IMR-90 (cell line): ENCODE results near the gene ZNF608. TPM values are rescaled to one million over a fixed set of nuclear protein-coding genes. Genes with fewer than 3 reads are reported as not detected.

Experiments used
- ATAC-seq: fragments of 200-7000 bp; cut with Tn5 transposase; 2 replicates; pipeline ENCODE4 v1.9.1; 2020; ENCODE audit warnings: low read depth, mild to moderate bottlenecking, moderate library complexity
- BruUV-seq: library from RNA; stranded (reverse); fragments of 400-500 nt; replicated peaks from 2 replicates; lab custom pipeline; 2021; lab: Mats Ljungman, UMichigan
- CTCF ChIA-PET: fragments of 300-600 bp; formaldehyde crosslinking; extraction: SDS; loops from one replicate; lab custom pipeline; 2021; ENCODE audit warnings: antibody characterized with exemption; lab: Yijun Ruan, JAX
- POLR2A ChIA-PET: fragments of 300-600 bp; sonication (Branson Sonifier 250); formaldehyde crosslinking; loops from one replicate; lab custom pipeline; 2022; ENCODE audit warnings: antibody characterized with exemption; ENCODE audit not compliant: unreplicated experiment; lab: Charles Lee
- DNase-seq: peaks from one replicate; pipeline ENCODE4 v3.0.0; 2013
- H2AFZ ChIP-seq: replicated peaks from 2 replicates; pipeline ENCODE3; 2013; ENCODE audit warnings: low read length, mild to moderate bottlenecking; ENCODE audit not compliant: poor library complexity
- H2AK5ac ChIP-seq: 2 replicates; pipeline ENCODE4 v1.6.1; 2013; ENCODE audit warnings: low read depth, low read length, inconsistent platforms
- H2AK9ac ChIP-seq: replicated peaks from 2 replicates; pipeline ENCODE3; 2013; ENCODE audit warnings: mild to moderate bottlenecking, low read depth, low read length, moderate library complexity; ENCODE audit not compliant: poor library complexity
- H2BK120ac ChIP-seq: 2 replicates; pipeline ENCODE4 v1.6.1; 2013; ENCODE audit warnings: low read depth, low read length, inconsistent platforms
- H2BK15ac ChIP-seq: 3 replicates; pipeline ENCODE4 v1.6.1; 2013; ENCODE audit warnings: low read depth, low read length, inconsistent platforms
- H2BK20ac ChIP-seq: 2 replicates; pipeline ENCODE4 v1.6.1; 2013; ENCODE audit warnings: low read depth, mild to moderate bottlenecking, inconsistent platforms, low read length, moderate library complexity
- H2BK5ac ChIP-seq: 2 replicates; pipeline ENCODE4 v1.6.1; 2013; ENCODE audit warnings: mild to moderate bottlenecking, low read depth, low read length, inconsistent platforms; ENCODE audit not compliant: poor library complexity, severe bottlenecking
- H3K14ac ChIP-seq: replicated peaks from 2 replicates; pipeline ENCODE4 v1.6.1; 2013; ENCODE audit warnings: low read depth, low read length, inconsistent platforms
- H3K18ac ChIP-seq: 2 replicates; pipeline ENCODE4 v1.6.1; 2013; ENCODE audit warnings: low read depth, low read length, control low read depth
- H3K23ac ChIP-seq: 2 replicates; pipeline ENCODE4 v1.6.1; 2013; ENCODE audit warnings: low read depth, low read length, inconsistent platforms
- H3K27ac ChIP-seq: 2 replicates; pipeline ENCODE4 v1.5.1; 2013; ENCODE audit warnings: mild to moderate bottlenecking, control low read depth, low read length; ENCODE audit not compliant: insufficient read depth
- H3K27me3 ChIP-seq: 2 replicates; pipeline ENCODE4 v1.6.1; 2013; ENCODE audit warnings: low read length; ENCODE audit not compliant: control insufficient read depth, insufficient read depth
- H3K36me3 ChIP-seq: 2 replicates; pipeline ENCODE4 v1.6.1; 2013; ENCODE audit warnings: low read length, mixed read lengths; ENCODE audit not compliant: control insufficient read depth, insufficient read depth
- H3K4ac ChIP-seq: 2 replicates; pipeline ENCODE4 v1.6.1; 2013; ENCODE audit warnings: low read depth, low read length, inconsistent platforms
- H3K4me1 ChIP-seq: 2 replicates; pipeline ENCODE4 v1.6.1; 2013; ENCODE audit warnings: low read length, mixed read lengths; ENCODE audit not compliant: control insufficient read depth, insufficient read depth
- H3K4me2 ChIP-seq: 2 replicates; pipeline ENCODE4 v1.6.1; 2013; ENCODE audit warnings: low read depth, mild to moderate bottlenecking, control low read depth, low read length, moderate library complexity
- H3K4me3 ChIP-seq: 2 replicates; pipeline ENCODE4 v1.5.1; 2013; ENCODE audit warnings: low read depth, mild to moderate bottlenecking, control low read depth, low read length, moderate library complexity; ENCODE audit not compliant: insufficient read depth
- H3K56ac ChIP-seq: 2 replicates; pipeline ENCODE4 v1.6.1; 2013; ENCODE audit warnings: low read length, inconsistent platforms; ENCODE audit not compliant: insufficient read depth; ENCODE audit errors: extremely low read depth
- H3K79me1 ChIP-seq, 2 experiments: 2 replicates each; pipeline ENCODE4 v1.6.1; 2013; ENCODE audit warnings: low read length in 2 of 2, inconsistent platforms in 1 of 2, low read depth in 1 of 2
- H3K9ac ChIP-seq: 2 replicates; pipeline ENCODE4 v1.6.1; 2013; ENCODE audit warnings: low read depth, low read length, control low read depth
- H3K9me1 ChIP-seq: 2 replicates; pipeline ENCODE4 v1.6.1; 2013; ENCODE audit warnings: low read length, inconsistent platforms; ENCODE audit not compliant: insufficient read depth
- H3K9me3 ChIP-seq: 2 replicates; pipeline ENCODE4 v1.6.1; 2013; ENCODE audit warnings: low read length; ENCODE audit not compliant: control insufficient read depth, insufficient read depth
- H4K20me1 ChIP-seq: 2 replicates; pipeline ENCODE4 v1.6.1; 2013; ENCODE audit warnings: low read length, inconsistent platforms; ENCODE audit not compliant: insufficient read depth
- H4K5ac ChIP-seq: 2 replicates; pipeline ENCODE4 v1.6.1; 2013; ENCODE audit warnings: mild to moderate bottlenecking, low read depth, low read length, control low read depth
- H4K8ac ChIP-seq, 2 experiments: 2 replicates each; pipeline ENCODE4 v1.6.1; 2013; ENCODE audit warnings: low read depth in 2 of 2, low read length in 2 of 2, control low read depth in 1 of 2, inconsistent platforms in 1 of 2
- H4K91ac ChIP-seq: 2 replicates; pipeline ENCODE4 v1.6.1; 2013; ENCODE audit warnings: low read depth, low read length, inconsistent platforms; ENCODE audit not compliant: insufficient read depth
- CEBPB ChIP-seq: IDR thresholded peaks from 2 replicates; pipeline ENCODE4 v1.6.1; 2012; ENCODE audit warnings: low read depth, low read length, improper control_type of control experiment
- CHD1 ChIP-seq: IDR thresholded peaks from 2 replicates; pipeline ENCODE4 v1.6.1; 2012; ENCODE audit warnings: low read depth, low read length, improper control_type of control experiment
- FOS ChIP-seq: fragments of 150-350 bp; IDR thresholded peaks from 2 replicates; pipeline ENCODE4 v1.6.1; 2016; ENCODE audit warnings: low read depth, low read length
- MAFK ChIP-seq: IDR thresholded peaks from 2 replicates; pipeline ENCODE4 v1.6.1; 2012; ENCODE audit warnings: low read depth, low read length, improper control_type of control experiment
- MXI1 ChIP-seq: IDR thresholded peaks from 2 replicates; pipeline ENCODE4 v1.6.1; 2012; ENCODE audit warnings: low read depth, mild to moderate bottlenecking, low read length, moderate library complexity, borderline replicate concordance
- NFE2L2 ChIP-seq: fragments of 150-350 bp; IDR thresholded peaks from 2 replicates; pipeline ENCODE4 v1.6.1; 2016; ENCODE audit warnings: low read depth, mild to moderate bottlenecking, low read length
- POLR2A ChIP-seq: IDR thresholded peaks from 2 replicates; pipeline ENCODE4 v1.6.1; 2012; ENCODE audit warnings: mild to moderate bottlenecking, low read depth, low read length
- RAD21 ChIP-seq: IDR thresholded peaks from 2 replicates; pipeline ENCODE4 v1.6.1; 2012; ENCODE audit warnings: low read length, improper control_type of control experiment
- RCOR1 ChIP-seq: IDR thresholded peaks from 2 replicates; pipeline ENCODE4 v1.6.1; 2012; ENCODE audit warnings: mild to moderate bottlenecking, low read length, improper control_type of control experiment; ENCODE audit not compliant: insufficient replicate concordance
- RFX5 ChIP-seq: IDR thresholded peaks from 2 replicates; pipeline ENCODE4 v1.8.0; 2012; ENCODE audit warnings: low read depth, mild to moderate bottlenecking, low read length, moderate library complexity
- USF2 ChIP-seq: fragments of 150-350 bp; IDR thresholded peaks from 2 replicates; pipeline ENCODE4 v1.6.1; 2017; ENCODE audit warnings: mild to moderate bottlenecking, antibody characterized with exemption, low read length, low read depth
- WGBS, 2 experiments: methylation state at CpG; one replicate each; pipeline versions ENCODE4 v1.1.5 to v1.1.7; 2013; ENCODE audit warnings: missing lambda C conversion rate in 2 of 2; ENCODE audit not compliant: insufficient read length in 1 of 2; ENCODE audit errors: extremely low coverage in 2 of 2; 5-methylcytosine and 5-hydroxymethylcytosine counted together
- dilution Hi-C: fragments of 300-500 bp; cut with HindIII; formaldehyde crosslinking; loops from one replicate; pipeline ENCODE4 v1.14.3; 2018; ENCODE audit warnings: low sequenced_read_pairs; ENCODE audit not compliant: unreplicated experiment
- in situ Hi-C: fragments of 300-500 bp; cut with MboI; formaldehyde crosslinking; loops from 3 replicates; pipeline ENCODE4 v1.14.3; 2019; ENCODE audit warnings: low sequenced_read_pairs, inconsistent platforms, mixed read lengths
- intact Hi-C: fragments of 100-400 bp; cut with micrococcal nuclease; formaldehyde crosslinking; loops from 2 replicates; pipeline ENCODE4 v1.10.0; 2022
- polyA plus RNA-seq, 3 experiments: library from polyadenylated mRNA; depleted of rRNA; stranded (reverse); fragments of >200 nt; gene quantifications; 2 replicates each; pipeline ENCODE4 v1.2.3, GENCODE V29; 2012; ENCODE audit warnings: low replicate concordance in 1 of 3
- total RNA-seq: library from RNA; depleted of rRNA; stranded (reverse); fragments of >200 nt; gene quantifications from 2 replicates; pipeline ENCODE4 v1.2.3, GENCODE V29; 2012
- TF ChIP-seq, protein P1 (sequence below): fragments of 150-350 bp; IDR thresholded peaks from 2 replicates; pipeline ENCODE4 v1.6.1; 2016; ENCODE audit warnings: low read depth, mild to moderate bottlenecking, low read length, moderate library complexity, borderline replicate concordance

Gene ZNF608
- total and polyA plus RNA-seq, 2 of the 4 experiments (the other 2 are of a cell fraction): 9.8 to 15.1 TPM

DNA sequence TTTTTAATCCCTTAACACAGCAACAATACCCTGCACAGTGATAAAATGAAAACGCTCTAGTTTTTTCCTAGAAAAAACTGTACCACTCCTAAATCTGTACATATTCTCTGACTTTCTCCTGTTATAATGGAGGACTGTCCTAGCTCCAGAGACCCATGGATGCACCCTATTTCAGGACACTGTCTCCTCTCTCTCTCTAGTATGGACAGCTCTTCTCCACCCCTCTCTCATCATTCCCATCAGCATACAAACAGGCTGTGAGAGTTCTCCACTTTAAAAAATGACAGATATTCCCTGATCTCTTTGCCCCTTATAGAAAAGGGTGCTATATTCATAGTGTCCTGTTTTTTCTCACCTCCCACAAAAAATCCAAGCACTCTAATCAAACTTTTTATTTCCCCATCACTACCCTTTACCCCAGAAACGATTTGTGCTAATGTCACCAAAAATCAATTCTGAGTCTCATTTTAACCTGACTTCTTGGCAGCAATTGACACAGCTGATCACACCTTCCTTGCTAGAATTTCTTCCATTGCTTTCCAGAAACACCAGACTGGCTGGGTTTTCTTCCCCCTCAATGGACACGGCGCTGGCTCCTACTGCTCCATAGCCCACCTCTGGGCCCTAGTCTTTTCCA is 20.7 kb downstream of the ZNF608 start:
- H2BK20ac ChIP-seq: no peak overlapping the region
- peaks cover 4% of the 10 kb centered on the region; the same call in 1 of the 2 replicates for H3K4me1 ChIP-seq
- H2AK9ac ChIP-seq: no peak overlapping the region
- BruUV-seq: no TSS peak
- H3K56ac ChIP-seq: no peak overlapping the region
- peaks cover 31 to 53% of the 10 kb centered on the region in 2 experiments for H3K79me1 ChIP-seq
- H3K4me3 ChIP-seq: no peak overlapping the region
- no peak overlapping the region for H4K91ac ChIP-seq
- H3K9me3 ChIP-seq: no peaks in the 10 kb centered on the region
- no peak overlapping the region for H2BK5ac ChIP-seq
- H3K36me3 ChIP-seq: peaks cover 3% of the 10 kb centered on the region; the same call in 1 of the 2 replicates
- no peak for TF ChIP-seq RCOR1
- no peak for TF ChIP-seq POLR2A
- no peak for TF ChIP-seq MXI1
- TF ChIP-seq FOS: no peak
- TF ChIP-seq CEBPB: no peak
- no peak for TF ChIP-seq NFE2L2
- no peak for TF ChIP-seq RFX5
- TF ChIP-seq USF2: no peak
- TF ChIP-seq CHD1: no peak
- TF ChIP-seq RAD21: no peak
- no peak for TF ChIP-seq MAFK
- TF ChIP-seq, protein P1, sequence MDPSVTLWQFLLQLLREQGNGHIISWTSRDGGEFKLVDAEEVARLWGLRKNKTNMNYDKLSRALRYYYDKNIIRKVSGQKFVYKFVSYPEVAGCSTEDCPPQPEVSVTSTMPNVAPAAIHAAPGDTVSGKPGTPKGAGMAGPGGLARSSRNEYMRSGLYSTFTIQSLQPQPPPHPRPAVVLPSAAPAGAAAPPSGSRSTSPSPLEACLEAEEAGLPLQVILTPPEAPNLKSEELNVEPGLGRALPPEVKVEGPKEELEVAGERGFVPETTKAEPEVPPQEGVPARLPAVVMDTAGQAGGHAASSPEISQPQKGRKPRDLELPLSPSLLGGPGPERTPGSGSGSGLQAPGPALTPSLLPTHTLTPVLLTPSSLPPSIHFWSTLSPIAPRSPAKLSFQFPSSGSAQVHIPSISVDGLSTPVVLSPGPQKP: no peak
- no peak overlapping the region for H3K9ac ChIP-seq
- no peak overlapping the region for H4K8ac ChIP-seq
- DNase-seq (no peak), ATAC-seq (no peak)
- intact Hi-C loops: no loop called here
- peaks cover 12% of the 10 kb centered on the region; the same call in 1 of the 2 replicates for H4K20me1 ChIP-seq
- H2AK5ac ChIP-seq: no peak overlapping the region
- no peak overlapping the region for H2BK15ac ChIP-seq
- no peak overlapping the region for H4K5ac ChIP-seq
- no peak overlapping the region for H3K14ac ChIP-seq
- in situ Hi-C loops: no loop called here
- ChIA-PET CTCF (interaction anchor here (0.6 kb wide), 1 partner anchor 226 kb away, joined by 3 read pairs; no protein-coding TSS in a partner anchor), POLR2A (no interaction called here)
- dilution Hi-C loops: no loop called here
- H3K27me3 ChIP-seq: no peaks in the 10 kb centered on the region
- H2BK120ac ChIP-seq: no peak overlapping the region
- no peak overlapping the region for H2AFZ ChIP-seq
- no peak overlapping the region for H3K27ac ChIP-seq
- no peak overlapping the region for H3K23ac ChIP-seq
- 94% methylated on average over 2 of the region's 4 CpGs; no CpG with 5 or more reads in 1 of the 2 experiments for WGBS, 2 experiments
- H3K18ac ChIP-seq: no peak overlapping the region
- H3K4me2 ChIP-seq: no peak overlapping the region
- no peak overlapping the region for H3K4ac ChIP-seq
- H3K9me1 ChIP-seq: peaks cover 4% of the 10 kb centered on the region; the same call in 1 of the 2 replicates
